ENCODE results near the gene JAM3.

JAM3 gene

DNA sequence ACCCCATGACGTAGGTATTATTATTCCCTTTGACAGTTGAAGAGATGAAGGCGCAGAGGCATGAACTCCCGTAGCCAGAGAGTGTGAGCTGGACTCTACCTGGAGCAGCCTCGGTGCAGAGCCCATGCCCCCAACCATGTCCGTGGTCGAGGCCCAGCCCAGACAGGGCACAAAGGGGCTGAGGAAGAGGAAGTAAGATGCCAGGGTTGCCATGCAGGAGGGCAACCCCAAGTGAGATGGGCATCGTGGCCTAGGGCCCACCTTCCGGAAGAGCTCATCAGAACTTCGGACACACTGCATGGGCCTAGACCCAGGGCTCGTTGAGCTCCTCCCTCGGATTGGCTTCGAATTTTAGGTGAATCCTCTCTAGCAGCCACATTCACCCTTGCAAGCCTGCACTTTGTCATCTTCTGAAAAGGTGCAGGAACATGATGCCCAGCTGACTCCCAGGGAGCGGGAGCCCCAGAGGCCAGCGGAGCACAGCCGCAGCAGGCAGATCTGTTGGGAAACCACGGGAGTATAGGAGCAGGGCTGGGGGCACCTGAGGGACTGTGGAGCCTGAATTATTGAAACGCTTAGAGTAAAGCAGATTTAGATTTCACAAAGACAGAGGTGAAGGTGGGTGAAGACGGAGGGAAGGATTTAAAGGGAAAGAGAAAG lies 29.0 kb upstream of the JAM3 start:
- DNase-seq, result no peak

- no peak for DNase-seq
Measured at GRCh38 chr11:134040386-134041302, 28.2 kb upstream of the JAM3 start.

- no peak for DNase-seq
Measured at GRCh38 chr11:134041349-134041748, 27.5 kb upstream of the JAM3 start.

DNA sequence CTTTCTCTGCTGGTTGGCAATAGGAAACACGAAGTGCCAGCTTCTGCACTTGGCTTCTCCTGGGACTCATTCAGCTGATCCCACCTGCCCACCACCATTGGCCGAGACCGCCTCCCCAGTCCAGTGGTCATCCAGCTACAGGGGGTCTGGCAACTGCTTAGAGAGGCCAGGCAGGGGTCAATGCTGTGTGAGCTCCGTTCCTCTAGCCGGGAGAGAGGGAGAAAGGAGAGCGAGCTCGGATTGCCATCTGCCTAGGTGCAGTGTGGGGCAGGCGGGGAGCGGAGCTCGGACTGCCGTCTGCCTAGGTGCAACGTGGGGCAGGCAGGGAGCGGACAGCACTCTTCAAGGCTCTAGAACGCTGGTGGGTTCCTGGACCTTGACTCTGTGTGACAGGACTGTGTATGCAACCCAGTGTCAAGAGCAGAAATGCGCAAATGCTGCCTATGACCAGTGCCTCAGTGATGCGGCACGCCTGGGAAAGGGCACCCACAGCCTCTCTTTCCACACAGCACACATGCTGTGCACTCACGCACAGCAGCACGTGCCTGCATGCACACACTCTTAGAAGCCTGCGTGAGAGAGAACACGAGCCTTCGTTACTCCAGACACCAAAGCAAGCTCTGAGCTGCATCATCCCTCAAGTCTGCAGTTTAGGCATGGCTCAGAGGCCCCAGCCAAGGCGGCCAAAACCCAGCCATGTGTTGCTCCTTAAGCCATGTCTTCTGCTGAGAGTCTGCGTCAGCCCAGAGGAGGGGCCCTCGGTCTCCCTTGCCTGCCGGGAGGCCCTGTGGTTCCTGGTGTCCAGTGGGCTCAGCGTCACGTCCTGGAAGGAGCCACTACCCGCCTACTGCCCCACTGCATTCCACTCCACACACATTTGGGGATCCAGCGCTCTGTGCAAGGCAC lies 26.8 kb upstream of the JAM3 start:
- no peak for DNase-seq

- no peak for DNase-seq
Measured at GRCh38 chr11:134043821-134044420, 25.0 kb upstream of the JAM3 start.

- no peak for DNase-seq
Measured at GRCh38 chr11:134044514-134045284, 24.2 kb upstream of the JAM3 start.

- no peak for DNase-seq
Measured at GRCh38 chr11:134045799-134046635, 22.9 kb upstream of the JAM3 start.

- DNase-seq, result no peak
Measured at GRCh38 chr11:134046681-134047449, 22.0 kb upstream of the JAM3 start.

DNA sequence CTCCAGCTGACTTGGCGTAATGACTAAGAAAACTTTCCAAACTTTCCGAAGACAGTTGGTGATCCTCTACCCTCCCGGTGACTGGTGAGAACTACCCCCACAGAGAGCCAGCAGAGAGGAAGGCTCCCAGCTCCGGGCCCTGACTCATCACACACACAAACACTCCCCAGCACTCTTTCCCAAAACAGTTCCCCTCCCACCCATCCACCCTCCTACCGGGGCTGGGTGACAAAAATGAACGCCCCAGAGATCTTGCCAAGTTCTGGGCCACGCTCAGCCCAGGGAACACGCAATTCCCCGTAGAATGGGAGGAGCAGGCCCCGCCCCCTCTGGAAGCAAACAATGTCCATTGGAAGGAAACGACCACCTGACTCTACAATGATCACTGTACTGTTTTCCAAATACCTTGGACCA lies 21.3 kb upstream of the JAM3 start:
- peak; percentile 94 for DNase-seq

- no peak for DNase-seq
Measured at GRCh38 chr11:134048028-134048427, 20.8 kb upstream of the JAM3 start.

DNA sequence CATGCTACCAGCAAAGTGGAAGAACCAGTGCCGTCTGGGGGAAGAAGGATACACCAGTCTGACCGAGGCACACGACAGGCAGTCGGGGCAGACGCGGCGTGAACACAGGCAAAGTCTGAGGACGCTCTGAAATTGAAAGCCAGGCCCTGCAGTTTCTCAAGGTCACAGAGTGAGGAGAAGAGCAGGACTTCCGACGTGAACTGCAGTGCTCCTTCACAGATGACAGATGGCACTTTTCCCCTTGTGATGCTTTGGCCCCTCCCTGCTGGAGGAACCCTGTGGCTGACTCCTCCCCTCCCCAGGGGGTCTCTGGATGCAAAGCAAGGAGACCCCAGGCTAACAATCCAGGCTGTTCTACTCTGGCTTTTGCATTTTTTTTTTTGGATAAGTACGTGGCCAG lies 19.6 kb upstream of the JAM3 start:
- no peak for DNase-seq

GRCh38 chr11:134050541-134051383 lies 18.1 kb upstream of the JAM3 start:
- peak; percentile 67 for DNase-seq

DNA sequence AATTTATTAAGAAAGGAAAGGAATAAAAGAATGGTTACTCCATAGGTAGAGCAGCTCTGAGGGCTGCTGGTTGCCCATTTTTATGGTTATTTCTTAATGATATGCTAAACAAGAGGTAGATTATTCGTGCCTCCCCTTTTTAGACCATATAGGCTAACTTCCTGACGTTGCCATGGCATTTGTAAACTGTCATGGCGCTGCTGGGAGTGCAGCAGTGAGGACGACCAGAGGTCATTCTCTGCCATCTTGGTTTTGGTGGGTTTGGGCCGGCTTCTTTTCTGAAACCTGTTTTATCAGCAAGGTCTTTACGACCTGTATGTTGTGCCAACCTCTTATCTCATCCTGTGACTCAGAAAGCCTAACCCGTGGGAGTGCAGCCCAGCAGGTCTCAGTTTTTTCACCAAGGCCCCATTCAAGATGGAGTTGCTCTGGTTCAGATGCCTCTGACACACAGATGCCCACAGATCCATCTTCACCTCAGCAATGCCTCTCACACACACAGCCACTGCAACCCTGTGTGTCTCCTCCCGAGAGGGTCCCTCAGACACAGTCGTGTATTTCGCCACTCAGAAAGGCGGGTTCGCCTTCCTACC lies 16.4 kb upstream of the JAM3 start:
- DNase-seq, result no peak

DNA sequence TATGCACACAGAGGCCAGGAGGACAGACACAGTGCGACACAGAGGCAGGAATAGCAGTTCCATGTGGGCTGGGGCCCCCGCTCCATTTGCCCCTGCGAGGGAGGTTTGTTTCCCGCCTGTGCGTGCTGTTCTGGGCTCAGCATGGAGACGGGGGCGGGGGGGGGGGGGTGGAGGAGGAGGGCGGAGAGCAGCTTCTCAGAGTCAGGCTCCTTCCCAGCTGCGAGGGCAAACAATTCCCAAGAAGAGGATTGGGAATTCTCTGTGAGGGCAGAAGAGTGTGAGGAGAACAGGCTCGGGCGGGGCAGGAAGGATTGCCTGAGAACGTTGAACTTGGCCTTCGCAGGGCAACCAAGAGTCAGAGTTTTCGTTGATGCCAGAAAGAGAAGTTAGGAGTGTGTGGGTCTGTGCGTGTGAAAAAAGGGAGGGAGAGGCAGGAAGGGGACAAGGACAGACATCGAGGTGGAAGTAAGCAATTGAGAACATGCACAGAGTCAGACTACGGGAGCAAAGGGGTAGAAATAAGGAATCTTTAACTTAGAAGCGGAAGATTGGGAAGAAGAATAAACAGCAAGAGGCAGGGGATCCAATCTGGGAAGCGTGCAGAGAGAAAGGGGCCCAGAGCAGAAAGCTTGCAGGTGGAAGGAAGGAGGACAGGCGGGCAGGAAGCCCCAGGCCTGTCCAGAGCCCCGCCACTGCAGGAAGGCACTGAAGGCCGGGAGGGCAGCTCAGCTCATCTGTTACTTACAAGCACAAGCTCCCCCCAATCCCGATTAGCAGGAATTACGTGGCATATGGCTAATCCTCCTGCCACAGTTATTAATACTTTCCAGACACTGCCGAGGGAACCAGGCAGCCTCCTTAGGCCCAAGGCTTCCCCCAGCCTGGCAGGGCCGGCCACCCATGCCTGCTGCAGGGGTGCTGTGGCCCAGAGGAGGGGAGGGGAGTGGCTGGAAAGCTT lies 15.6 kb upstream of the JAM3 start:
- no peak for DNase-seq

DNA sequence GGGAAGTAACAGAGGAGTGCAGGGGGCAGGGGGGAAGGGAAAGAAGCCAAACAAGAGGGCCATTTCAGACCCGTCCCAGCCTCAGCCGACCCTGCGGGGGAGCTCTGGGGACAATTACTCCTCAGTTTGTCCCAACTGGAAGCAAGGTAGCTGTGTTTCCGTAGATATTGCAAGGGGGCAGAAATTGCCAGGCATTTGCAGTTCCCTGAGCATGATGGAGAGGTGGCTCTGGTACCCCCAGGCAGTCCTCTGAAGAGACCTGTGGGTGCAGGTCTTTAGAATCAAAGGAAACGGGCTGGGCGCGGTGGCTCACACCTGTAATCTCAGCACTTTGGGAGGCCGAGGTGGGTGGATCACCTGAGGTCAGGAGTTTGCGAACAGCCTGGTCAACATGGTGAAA lies 13.8 kb upstream of the JAM3 start:
- no peak for DNase-seq

DNA sequence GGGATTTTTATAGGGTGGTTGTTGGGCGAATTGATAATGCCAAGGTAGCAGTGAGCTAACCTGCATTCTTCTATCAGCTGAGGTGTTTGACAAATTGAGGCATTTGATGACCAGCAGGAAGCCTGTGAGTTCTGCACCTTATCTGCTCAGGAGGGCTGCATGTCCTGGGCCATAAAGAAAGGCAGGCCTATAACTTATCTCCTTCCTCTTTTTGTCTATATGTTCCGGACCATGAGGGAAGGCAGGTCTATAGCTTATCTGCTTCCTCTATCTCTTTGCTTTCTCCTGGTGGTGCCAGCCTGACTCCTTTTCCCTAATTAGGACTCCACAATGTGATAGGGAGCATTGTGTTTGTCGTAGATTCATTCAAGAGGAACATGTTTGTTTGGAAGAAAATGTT lies 8.6 kb upstream of the JAM3 start:
- no peak for DNase-seq

- DNase-seq, result no peak
Measured at GRCh38 chr11:134062265-134063123, 6.4 kb upstream of the JAM3 start.

All from EL (cell line).